B cell (primary cell): ENCODE results near the gene CDC73. TPM values are rescaled to one million over a fixed set of nuclear protein-coding genes. Genes with fewer than 3 reads are reported as not detected.

Source experiments
- ATAC-seq: fragments of 200-7000 bp; cut with Tn5 transposase; one replicate; pipeline ENCODE4 v1.10.0; 2021; ENCODE audit warnings: low read depth, mild to moderate bottlenecking, moderate number of reproducible peaks, moderate library complexity
- CTCF ChIA-PET: fragments of 350-600 bp; sonication (Branson Sonifier 250); formaldehyde crosslinking; loops from one replicate; lab custom pipeline; 2021; ENCODE audit warnings: antibody characterized with exemption, inconsistent platforms; lab: Charles Lee
- POLR2A ChIA-PET: fragments of 350-600 bp; sonication (Branson Sonifier 250); formaldehyde crosslinking; loops from one replicate; lab custom pipeline; 2021; ENCODE audit warnings: antibody characterized with exemption; lab: Charles Lee
- DNase-seq: peaks from one replicate; pipeline ENCODE4 v3.0.0; 2013
- H2AFZ ChIP-seq: 2 replicates; pipeline ENCODE4 v1.6.1; 2012; ENCODE audit warnings: mild to moderate bottlenecking, low read depth, low read length; ENCODE audit not compliant: insufficient read depth, poor library complexity, severe bottlenecking
- H3K27ac ChIP-seq, 2 donors: 1 replicate in 1 of 2; 2 replicates in 1 of 2; pipeline ENCODE4 v1.5.1; 2012 to 2013; ENCODE audit warnings: low read length in 2 of 2, mild to moderate bottlenecking in 2 of 2, moderate library complexity in 1 of 2
- H3K27me3 ChIP-seq, 4 experiments: fragments of 200-600 bp in 1 of 4; sonication (generic) in 1 of 4; replicated peaks in 1 of 4; 1 replicate in 2 of 4; 2 replicates in 2 of 4; pipeline versions ENCODE4 v1.6.1 to v1.7.0; 2013 to 2016; ENCODE audit warnings: low read length in 3 of 4, mild to moderate bottlenecking in 2 of 4, mixed read lengths in 1 of 4, moderate library complexity in 1 of 4; ENCODE audit not compliant: insufficient read depth in 4 of 4, control insufficient read depth in 3 of 4; ENCODE audit errors: control extremely low read depth in 1 of 4
- H3K36me3 ChIP-seq, 2 experiments: replicated peaks in 1 of 2; 1 replicate in 1 of 2; 2 replicates in 1 of 2; pipeline versions ENCODE4 v1.6.1 to v1.7.1; 2013; ENCODE audit warnings: low read length in 1 of 2; ENCODE audit not compliant: insufficient read depth in 2 of 2, control insufficient read depth in 1 of 2; ENCODE audit errors: control extremely low read depth in 1 of 2, extremely low read depth in 1 of 2
- H3K4me1 ChIP-seq, 2 donors: fragments of 200-600 bp in 1 of 2; sonication (generic) in 1 of 2; 1 replicate in 1 of 2; 2 replicates in 1 of 2; pipeline versions ENCODE4 v1.5.1 to v1.6.1; 2013 to 2017; ENCODE audit warnings: low read length in 2 of 2; ENCODE audit not compliant: control insufficient read depth in 2 of 2, insufficient read depth in 2 of 2
- H3K4me2 ChIP-seq: replicated peaks from 2 replicates; pipeline ENCODE3; 2012; ENCODE audit warnings: mild to moderate bottlenecking, low read depth, low read length; ENCODE audit not compliant: poor library complexity, severe bottlenecking
- H3K4me3 ChIP-seq, 5 experiments: fragments of 200-600 bp in 1 of 5; sonication (generic) in 1 of 5; 1 replicate in 3 of 5; 2 replicates in 2 of 5; pipeline versions ENCODE4 v1.5.1 to v1.7.0; 2011 to 2016; ENCODE audit warnings: low read length in 4 of 5, mild to moderate bottlenecking in 4 of 5, low read depth in 2 of 5, control low read depth in 1 of 5, moderate library complexity in 1 of 5; ENCODE audit not compliant: insufficient read depth in 1 of 5; ENCODE audit errors: control extremely low read depth in 1 of 5, extremely low read depth in 1 of 5
- H3K79me2 ChIP-seq: fragments of 200-600 bp; sonication (generic); one replicate; pipeline ENCODE4 v1.6.0; 2016; ENCODE audit warnings: low read length; ENCODE audit not compliant: control insufficient read depth, insufficient read depth
- H3K9ac ChIP-seq: fragments of 200-600 bp; sonication (generic); 2 replicates; pipeline ENCODE4 v1.6.1; 2017; ENCODE audit warnings: mild to moderate bottlenecking, low read length, moderate library complexity
- H3K9me3 ChIP-seq, 3 donors: one replicate each; pipeline versions ENCODE4 v1.6.1 to v1.7.1; 2013; ENCODE audit warnings: low read length in 2 of 3; ENCODE audit not compliant: control insufficient read depth in 2 of 3, insufficient read depth in 1 of 3; ENCODE audit errors: control extremely low read depth in 1 of 3
- H4K20me1 ChIP-seq: 2 replicates; pipeline ENCODE4 v1.6.0; 2012; ENCODE audit warnings: mild to moderate bottlenecking, low read length; ENCODE audit not compliant: insufficient read depth, control insufficient read depth, poor library complexity, severe bottlenecking
- H3K27ac Mint-ChIP-seq: one replicate; pipeline ENCODE4 v1.8.0; 2021; ENCODE audit warnings: mixed read lengths
- H3K27me3 Mint-ChIP-seq: one replicate; pipeline ENCODE4 v1.8.0; 2021; ENCODE audit warnings: mixed read lengths
- H3K4me1 Mint-ChIP-seq: one replicate; pipeline ENCODE4 v1.8.0; 2021; ENCODE audit warnings: mixed read lengths
- H3K4me3 Mint-ChIP-seq: one replicate; pipeline ENCODE4 v1.8.0; 2021; ENCODE audit warnings: mixed read lengths
- H3K9me3 Mint-ChIP-seq: one replicate; pipeline ENCODE4 v1.8.0; 2022; ENCODE audit warnings: mixed read lengths; ENCODE audit not compliant: insufficient read depth
- CTCF ChIP-seq: fragments of 200-600 bp; IDR thresholded peaks from one replicate; pipeline ENCODE4 v1.8.0; 2022; ENCODE audit warnings: antibody characterized with exemption, mild to moderate bottlenecking
- EZH2 ChIP-seq: IDR thresholded peaks from 2 replicates; pipeline ENCODE4 v1.6.1; 2012; ENCODE audit warnings: borderline replicate concordance, low read depth, mild to moderate bottlenecking, moderate library complexity, low read length; ENCODE audit not compliant: insufficient read depth, poor library complexity, severe bottlenecking
- WGBS: methylation state at CpG from one replicate; pipeline ENCODE4 v1.1.5; 2013; ENCODE audit warnings: missing lambda C conversion rate; ENCODE audit not compliant: insufficient coverage; 5-methylcytosine and 5-hydroxymethylcytosine counted together
- intact Hi-C: fragments of 100-400 bp; cut with micrococcal nuclease; formaldehyde crosslinking; loops from one replicate; pipeline ENCODE4 v1.10.0; 2022
- polyA plus RNA-seq: library from polyadenylated mRNA; depleted of rRNA; stranded (reverse); fragments of >200 nt; gene quantifications from 2 replicates; pipeline ENCODE4 v1.2.3, GENCODE V29; 2012
- total RNA-seq, 2 donors: library from RNA; stranded (reverse); fragments of 120-200 nt in 1 of 2; gene quantifications; 1 replicate in 1 of 2; 2 replicates in 1 of 2; pipeline versions ENCODE4 v1.2.3 to v1.2.4, GENCODE V29; 2013 to 2022

The CDC73 gene
- total and polyA plus RNA-seq, 2 donors (not counting 1 experiment from before 2014, with no cell fraction given), result 6.1 to 71.7 TPM

- Mint-ChIP-seq H3K4me3 (peak overlapping the region; percentile 97), H3K27ac (no peak overlapping the region), H3K27me3 (no peaks in the 10 kb centered on the region), H3K9me3 (no peaks in the 10 kb centered on the region), H3K4me1 (peaks cover 22% of the 10 kb centered on the region)
- intact Hi-C loops, result no loop called here
- CTCF ChIA-PET, result interaction anchor here (1.9 kb wide), 1 partner anchor 18 kb away, joined by 10 read pairs; the partner anchor contains the start of gene CDC73
- peak overlapping the region; percentile 83 for H2AFZ ChIP-seq
- no peaks in the 10 kb centered on the region for H3K27me3 ChIP-seq
- no peak overlapping the region for H3K27ac ChIP-seq
- 39% methylated on average over 5 of the region's 9 CpGs for WGBS
- H3K36me3 ChIP-seq, result peaks cover 0 to 16% of the 10 kb centered on the region in 2 experiments
- H3K9ac ChIP-seq, result peak overlapping the region; percentile 89
- H3K79me2 ChIP-seq, result peaks cover 23% of the 10 kb centered on the region
- peak overlapping the region; percentile 82 for H3K4me2 ChIP-seq
- H3K4me1 ChIP-seq, result peaks cover 8 to 13% of the 10 kb centered on the region in 2 donors
- H4K20me1 ChIP-seq, result peaks cover 5% of the 10 kb centered on the region
- ATAC-seq, result no peak
- peak overlapping the region; percentile 62 to 99 (median 78) for H3K4me3 ChIP-seq
- TF ChIP-seq EZH2, result no peak
- TF ChIP-seq CTCF, result no peak
- POLR2A ChIA-PET, result no interaction called here
- no peak for DNase-seq
- no peaks in the 10 kb centered on the region for H3K9me3 ChIP-seq
Observed at GRCh38 chr1:193103759-193104501, 17.9 kb upstream of the CDC73 start.

- peaks cover 0 to 10% of the 10 kb centered on the region in 2 experiments for H3K36me3 ChIP-seq
- H3K4me1 ChIP-seq, result peaks cover 8 to 13% of the 10 kb centered on the region in 2 donors
- H3K4me2 ChIP-seq, result peak overlapping the region; percentile 82
- under 1% methylated on average over 24 of the region's 24 CpGs for WGBS
- Mint-ChIP-seq H3K27me3 (no peaks in the 10 kb centered on the region), H3K4me1 (peaks cover 22% of the 10 kb centered on the region), H3K4me3 (peak overlapping the region; percentile 97), H3K9me3 (no peaks in the 10 kb centered on the region), H3K27ac (peak overlapping the region; percentile 83)
- H2AFZ ChIP-seq, result peak overlapping the region; percentile 83
- peaks cover 23% of the 10 kb centered on the region for H3K79me2 ChIP-seq
- POLR2A ChIA-PET, result interaction anchor here (0.6 kb wide), 1 partner anchor 731 kb away, joined by 3 read pairs; no protein-coding TSS in a partner anchor
- no peaks in the 10 kb centered on the region for H3K27me3 ChIP-seq
- H3K4me3 ChIP-seq, result peak overlapping the region; percentile 62 to 99 (median 78)
- no peaks in the 10 kb centered on the region for H3K9me3 ChIP-seq
- TF ChIP-seq CTCF (no peak), EZH2 (no peak)
- H3K9ac ChIP-seq, result peak overlapping the region; percentile 89
- H4K20me1 ChIP-seq, result peaks cover 5% of the 10 kb centered on the region
- DNase-seq (peak; percentile 37), ATAC-seq (peak; percentile 18)
- H3K27ac ChIP-seq, result peak overlapping the region in 1 of 2 donors; percentile 71
- intact Hi-C loops, result no loop called here
- CTCF ChIA-PET, result interaction anchor here (1.9 kb wide), 1 partner anchor 17 kb away, joined by 10 read pairs; the partner anchor contains the start of gene CDC73
Observed at GRCh38 chr1:193104502-193104906, 17.3 kb upstream of the CDC73 start.
